ENCODE measurements around the gene IL4.

Gene IL4

GRCh38 chr5:132708645-132709044 lies 34.9 kb downstream of the IL4 start:
- no peak for TF ChIP-seq CTCF (IDR thresholded peaks at IDR 0.05; ENCODE audit: insufficient read depth, low read length, poor library complexity, severe bottlenecking)
- DNase-seq (ENCODE audit: extremely low read depth, insufficient read length) = no peak
- Histone ChIP-seq H3K27me3 (replicated peaks; ENCODE audit: control insufficient read depth, insufficient read depth, low read length) (no peaks in the 10 kb centered on the region), H3K4me3 (replicated peaks; ENCODE audit: low read depth, low read length) (no peak overlapping the region), H3K36me3 (ENCODE audit: control insufficient read depth, insufficient read depth, low read length) (no peaks in the 10 kb centered on the region; the same call in 1 of the 2 replicates)

GRCh38 chr5:132714456-132715307 lies 40.9 kb downstream of the IL4 start:
- peak; percentile 14 for DNase-seq (ENCODE audit: extremely low read depth, insufficient read length)
- Histone ChIP-seq H3K36me3 (ENCODE audit: control insufficient read depth, insufficient read depth, low read length) (no peaks in the 10 kb centered on the region), H3K27me3 (replicated peaks; ENCODE audit: control insufficient read depth, insufficient read depth, low read length) (no peaks in the 10 kb centered on the region), H3K4me3 (replicated peaks; ENCODE audit: low read depth, low read length) (no peak overlapping the region)
- peak; percentile 4 for TF ChIP-seq CTCF (IDR thresholded peaks at IDR 0.05; ENCODE audit: insufficient read depth, low read length, poor library complexity, severe bottlenecking)

- TF ChIP-seq CTCF (IDR thresholded peaks at IDR 0.05; ENCODE audit: insufficient read depth, low read length, poor library complexity, severe bottlenecking) = no peak
- Histone ChIP-seq H3K4me3 (replicated peaks; ENCODE audit: low read depth, low read length) (no peak overlapping the region), H3K27me3 (replicated peaks; ENCODE audit: control insufficient read depth, insufficient read depth, low read length) (no peaks in the 10 kb centered on the region), H3K36me3 (ENCODE audit: control insufficient read depth, insufficient read depth, low read length) (peaks cover 2% of the 10 kb centered on the region)
- DNase-seq (ENCODE audit: extremely low read depth, insufficient read length) = no peak
Observed at GRCh38 chr5:132718544-132719312, 44.9 kb downstream of the IL4 start.

GRCh38 chr5:132725745-132726144 lies 52.0 kb downstream of the IL4 start:
- H3K27me3 ChIP-seq (replicated peaks; ENCODE audit: control insufficient read depth, insufficient read depth, low read length) = no peaks in the 10 kb centered on the region
- TF ChIP-seq CTCF (IDR thresholded peaks at IDR 0.05; ENCODE audit: insufficient read depth, low read length, poor library complexity, severe bottlenecking) = no peak
- H3K36me3 ChIP-seq (ENCODE audit: control insufficient read depth, insufficient read depth, low read length) = no peaks in the 10 kb centered on the region; the same call in 1 of the 2 replicates
- no peak for DNase-seq (ENCODE audit: extremely low read depth, insufficient read length)
- H3K4me3 ChIP-seq (replicated peaks; ENCODE audit: low read depth, low read length) = no peak overlapping the region

GRCh38 chr5:132729896-132730295 lies 56.1 kb downstream of the IL4 start:
- no peaks in the 10 kb centered on the region for H3K27me3 ChIP-seq (replicated peaks; ENCODE audit: control insufficient read depth, insufficient read depth, low read length)
- no peak for DNase-seq (ENCODE audit: extremely low read depth, insufficient read length)
- no peak overlapping the region for H3K4me3 ChIP-seq (replicated peaks; ENCODE audit: low read depth, low read length)
- TF ChIP-seq CTCF (IDR thresholded peaks at IDR 0.05; ENCODE audit: insufficient read depth, low read length, poor library complexity, severe bottlenecking) = no peak
- no peaks in the 10 kb centered on the region; the same call in 1 of the 2 replicates for H3K36me3 ChIP-seq (ENCODE audit: control insufficient read depth, insufficient read depth, low read length)
